HG03064 (cell line): ENCODE measurements around the gene RAPGEF4.
"Not testable (repeated sequence)": the region's sequence is repeated elsewhere in the genome, so short reads cannot be mapped to it uniquely, and the experiment has no call there.

Source experiments
- ATAC-seq: cut with Tn5 transposase; IDR thresholded peaks from one replicate; pipeline ENCODE4 v1.9.1; 2021; ENCODE audit warnings: low read depth; ENCODE audit not compliant: unreplicated experiment

RAPGEF4 gene

DNA sequence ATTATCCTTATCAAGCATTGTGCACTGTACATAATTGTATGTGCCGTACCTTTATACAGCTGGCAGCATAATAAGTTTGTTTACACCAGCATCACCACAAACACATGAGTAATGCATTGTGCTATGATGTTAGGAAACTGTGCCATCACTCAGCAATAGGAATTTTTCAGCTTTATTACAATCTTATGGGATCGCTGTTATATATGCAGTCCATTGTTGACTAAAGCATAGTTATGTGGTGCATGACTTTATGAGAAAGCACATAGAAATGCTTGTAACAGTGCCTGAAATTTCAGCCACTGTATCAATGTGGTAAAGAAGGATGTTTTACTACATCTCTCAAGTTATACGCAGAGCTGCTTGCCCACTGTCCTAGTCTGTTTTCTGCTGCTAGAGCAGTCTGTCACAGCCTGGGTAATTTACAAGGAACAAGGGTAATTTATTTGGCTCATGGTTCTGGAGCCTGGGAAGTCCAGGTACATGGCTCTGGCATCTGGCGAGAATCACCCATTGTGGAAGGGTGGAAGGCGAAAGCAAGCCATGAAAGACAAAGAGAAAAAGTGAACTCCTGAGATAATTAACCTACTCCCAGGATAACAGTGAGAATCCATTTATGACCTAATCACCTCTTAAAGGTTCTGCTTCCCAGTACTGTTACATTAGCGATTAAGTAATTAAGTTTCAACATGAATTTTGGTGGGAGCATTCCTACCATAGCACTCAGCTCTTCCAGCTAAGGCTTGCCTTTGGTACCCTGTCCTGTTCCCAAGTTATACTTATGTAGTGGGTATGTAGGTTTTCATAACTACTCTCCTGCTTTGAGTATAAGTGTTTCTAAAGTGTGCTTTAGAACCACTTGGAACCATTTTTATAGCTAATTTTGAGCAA, 344.6 kb downstream of the RAPGEF4 start:
- no peak for ATAC-seq

DNA sequence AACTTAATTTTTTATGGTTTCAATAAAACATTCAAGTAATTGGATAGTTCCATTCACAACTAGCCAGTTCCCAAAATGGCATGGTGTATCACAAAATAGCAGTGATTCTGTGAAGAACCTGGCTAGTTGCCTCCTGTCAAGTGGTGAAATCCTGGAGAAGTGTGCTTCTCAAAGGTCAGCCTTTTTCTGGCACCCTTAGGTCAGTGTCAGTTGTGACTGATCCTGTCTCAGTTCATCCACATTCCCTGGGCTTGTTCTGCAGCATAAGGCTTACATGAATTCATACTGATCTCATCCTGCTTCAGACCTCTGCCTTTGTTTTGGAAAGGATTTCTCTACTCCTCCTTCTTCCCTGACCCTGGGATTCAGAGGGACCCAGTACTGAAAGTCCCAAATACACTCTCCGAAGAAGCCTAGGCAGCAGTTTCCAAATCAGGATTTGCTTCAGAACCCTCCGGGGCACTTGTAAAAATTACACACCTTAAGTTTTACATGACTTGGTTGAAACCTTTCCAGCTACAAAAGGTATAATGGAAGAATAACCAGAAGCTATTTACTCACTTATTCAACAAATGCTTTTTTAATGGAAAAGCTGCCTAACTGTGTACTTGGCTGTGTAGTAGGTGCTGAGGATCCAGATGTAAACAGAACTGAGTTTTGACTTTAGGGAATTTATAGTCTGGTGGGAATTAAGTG, 351.0 kb downstream of the RAPGEF4 start:
- ATAC-seq: no peak

GRCh38 chr2:173087214-173087581, 351.6 kb downstream of the RAPGEF4 start:
- ATAC-seq: no peak

DNA sequence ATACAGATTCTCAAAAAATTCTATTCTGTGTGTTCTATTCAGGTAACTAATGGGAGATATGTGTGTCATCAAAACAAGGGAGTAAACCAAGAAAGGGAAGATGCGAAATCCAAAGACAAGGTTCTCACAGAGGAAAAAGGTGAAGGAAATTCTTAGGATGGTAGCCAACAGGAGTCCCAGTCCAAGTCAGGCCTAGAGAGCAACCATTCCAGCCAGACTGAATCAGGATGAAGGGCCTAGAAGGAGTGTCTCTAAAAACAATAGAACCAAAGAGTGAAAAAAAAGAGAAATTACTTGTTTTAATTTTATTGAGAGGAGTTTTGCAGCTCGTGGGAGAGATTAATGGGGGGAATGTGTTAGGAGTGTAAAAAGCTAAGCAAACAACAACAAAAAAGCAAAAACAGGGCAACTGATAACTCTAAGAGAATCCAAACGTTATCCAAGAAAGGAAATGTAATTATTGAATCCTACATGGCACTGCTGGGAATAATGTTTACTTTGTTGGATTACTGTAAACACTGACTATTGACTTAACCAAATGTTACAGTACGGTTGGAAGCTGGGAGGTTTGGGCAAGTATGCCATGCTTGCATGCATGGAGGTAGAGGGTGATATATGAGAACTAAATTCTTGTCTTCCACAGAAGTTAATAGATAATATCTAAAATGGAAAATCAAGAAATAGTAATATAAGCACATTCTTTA, 352.3 kb downstream of the RAPGEF4 start:
- ATAC-seq: no peak

DNA sequence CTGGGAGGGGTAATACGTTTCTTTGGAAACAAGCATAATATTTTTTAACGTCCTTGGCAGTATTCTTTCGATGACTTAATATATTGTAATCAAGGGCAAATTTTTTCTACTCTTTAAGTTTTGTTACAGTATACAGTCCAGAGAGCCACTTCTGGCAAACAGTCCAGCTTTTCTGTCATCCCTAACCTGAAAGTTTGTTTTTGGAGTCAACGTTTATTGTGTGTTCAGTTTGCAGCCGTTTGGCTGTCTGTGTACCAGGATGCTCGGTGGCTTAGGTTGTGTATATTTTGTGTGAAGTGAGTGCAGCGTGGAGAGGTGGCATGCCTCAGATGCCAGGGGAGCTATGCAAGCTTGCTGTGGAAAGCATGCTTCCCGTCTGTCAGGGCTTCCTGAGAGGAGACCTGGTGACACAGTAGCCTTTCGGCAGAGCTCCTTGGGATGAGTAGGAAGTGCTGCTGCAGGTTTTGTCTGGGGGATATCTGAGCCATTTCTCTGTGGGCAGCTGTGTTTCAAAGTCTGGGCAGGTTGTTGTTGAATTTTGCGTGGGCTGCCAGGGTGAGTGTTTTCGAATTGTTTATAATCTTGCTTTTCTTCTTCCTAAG, 354.7 kb downstream of the RAPGEF4 start:
- no peak for ATAC-seq

DNA sequence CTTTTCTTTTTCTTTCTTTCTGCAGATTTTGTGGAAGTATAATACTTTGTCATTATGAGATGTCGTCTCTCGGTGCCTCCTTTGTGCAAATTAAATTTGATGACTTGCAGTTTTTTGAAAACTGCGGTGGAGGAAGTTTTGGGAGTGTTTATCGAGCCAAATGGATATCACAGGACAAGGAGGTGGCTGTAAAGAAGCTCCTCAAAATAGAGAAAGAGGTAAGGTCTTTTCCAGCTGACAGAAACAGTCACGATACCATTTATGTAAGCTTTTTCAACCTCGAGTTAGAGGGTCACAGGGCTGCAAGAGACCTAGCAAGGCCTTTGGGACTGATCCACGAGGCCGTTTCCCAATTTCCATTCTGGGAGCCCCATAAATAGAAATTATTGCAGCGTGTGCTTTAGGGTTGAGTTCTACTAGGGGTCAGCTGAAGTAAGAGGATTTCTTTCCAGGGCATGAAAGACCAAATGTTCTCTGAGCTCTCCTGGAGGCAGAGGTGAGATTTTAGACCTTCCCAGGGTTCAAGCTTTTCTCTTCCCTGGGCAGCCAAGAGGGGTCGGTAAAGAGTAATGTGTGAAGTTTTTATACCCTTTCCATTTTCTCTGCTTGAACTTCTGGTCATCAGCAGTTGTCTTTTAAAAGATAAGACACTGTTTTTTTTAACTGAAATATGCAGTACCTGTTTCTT, 355.5 kb downstream of the RAPGEF4 start:
- ATAC-seq: no peak

DNA sequence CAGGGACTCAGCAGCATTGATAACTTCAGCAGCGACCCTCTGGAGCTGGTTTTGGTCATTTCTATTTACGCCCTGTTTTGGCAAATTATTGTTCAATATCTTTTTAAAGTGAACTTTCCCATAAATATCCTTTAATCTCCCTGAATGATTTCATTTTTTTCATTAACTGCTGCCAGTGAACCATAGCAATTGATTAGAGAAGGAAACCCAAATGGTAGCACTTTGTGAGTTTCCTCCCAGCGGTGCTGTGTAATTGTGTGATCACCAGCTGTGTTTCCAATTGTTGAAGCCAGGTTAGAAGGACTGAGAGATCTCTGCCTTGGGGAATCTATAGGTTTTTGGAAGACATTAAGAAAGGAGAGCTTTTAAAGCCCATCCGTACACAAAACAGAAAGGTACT, 356.3 kb downstream of the RAPGEF4 start:
- ATAC-seq: no peak

- ATAC-seq: no peak
Measured at GRCh38 chr2:173092844-173093402, 357.3 kb downstream of the RAPGEF4 start.

DNA sequence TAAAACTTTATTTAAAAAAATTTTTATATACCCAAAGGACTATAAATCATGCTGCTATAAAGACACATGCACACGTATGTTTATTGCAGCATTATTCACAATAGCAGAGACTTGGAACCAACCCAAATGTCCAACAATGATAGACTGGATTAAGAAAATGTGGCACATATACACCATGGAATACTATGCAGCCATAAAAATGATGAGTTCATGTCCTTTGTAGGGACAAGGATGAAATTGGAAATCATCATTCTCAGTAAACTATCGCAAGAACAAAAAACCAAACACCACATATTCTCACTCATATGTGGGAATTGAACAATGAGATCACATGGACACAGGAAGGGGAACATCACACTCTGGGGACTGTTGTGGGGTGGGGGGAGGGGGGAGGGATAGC, 358.0 kb downstream of the RAPGEF4 start:
- not testable (repeated sequence) for ATAC-seq

GRCh38 chr2:173094731-173095130, 359.1 kb downstream of the RAPGEF4 start:
- ATAC-seq: no peak

DNA sequence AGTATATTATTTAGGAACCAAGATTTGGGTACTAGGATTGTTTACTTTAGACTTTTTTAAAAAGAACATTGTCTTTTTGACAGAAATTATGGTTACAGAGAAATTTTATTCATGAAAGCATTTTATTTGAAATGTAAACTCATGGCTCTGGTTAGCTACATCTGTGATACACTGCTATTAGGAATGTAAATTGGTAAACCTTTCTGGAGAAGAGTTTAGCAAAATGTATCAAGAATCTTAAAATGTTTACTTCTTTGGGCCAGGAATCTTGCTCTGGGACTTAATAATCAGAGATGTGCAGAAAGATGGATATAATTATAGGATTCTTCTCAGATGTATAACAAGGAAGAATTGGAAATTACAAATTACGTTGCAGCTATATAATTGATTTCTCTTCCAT, 359.7 kb downstream of the RAPGEF4 start:
- ATAC-seq: no peak

- ATAC-seq: no peak
Measured at GRCh38 chr2:173099271-173099670, 363.6 kb downstream of the RAPGEF4 start.

GRCh38 chr2:173099804-173100203, 364.2 kb downstream of the RAPGEF4 start:
- ATAC-seq: no peak

GRCh38 chr2:173101687-173102086, 366.0 kb downstream of the RAPGEF4 start:
- ATAC-seq: no peak
